ENCODE measurements around the gene CACNG6. TPM values are rescaled to one million over a fixed set of nuclear protein-coding genes. Genes with fewer than 3 reads are reported as not detected.

Gene CACNG6
- total and polyA plus RNA-seq, 10 donors: not detected

DNA sequence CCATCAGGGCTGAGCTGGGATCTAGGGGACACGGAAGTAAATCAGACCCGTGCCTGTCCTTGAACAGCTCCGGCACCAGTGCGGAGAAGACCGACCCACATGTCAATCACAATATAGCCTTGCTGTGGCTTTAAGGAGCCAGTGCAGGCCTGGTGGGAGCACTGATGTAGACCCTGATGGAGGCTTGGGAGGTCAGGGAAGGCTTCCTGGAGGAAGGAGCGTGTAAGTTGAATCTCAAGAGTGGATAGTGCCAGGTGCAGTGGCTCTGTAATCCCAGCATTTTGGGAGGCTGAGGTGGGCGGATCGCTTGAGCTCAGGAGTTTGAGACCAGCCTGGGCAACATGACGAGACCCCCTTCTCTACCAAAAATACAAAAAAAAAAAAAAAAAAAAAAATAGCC, 39.5 kb upstream of the CACNG6 start:
- H3K9me3 ChIP-seq: peaks cover 0 to 10% (median 4%) of the 10 kb centered on the region in 8 donors
- H3K4me3 ChIP-seq: no peak overlapping the region
- 77 to 86% (median 83%) methylated on average over 9 of the region's 9 CpGs for WGBS, 5 donors
- H3K36me3 ChIP-seq: no peaks in the 10 kb centered on the region
- H3K27ac ChIP-seq: no peak overlapping the region
- H3K27me3 ChIP-seq (replicated peaks in 1 of 7): peaks cover 0 to 98% (median 0%) of the 10 kb centered on the region in 7 donors
- no peaks in the 10 kb centered on the region for H3K4me1 ChIP-seq
- DNase-seq: no peak
- intact Hi-C loops (cut with DNase I; ENCODE audit: low total_unique reads): no loop called here
- TF ChIP-seq POLR2AphosphoS5 (IDR thresholded peaks at IDR 0.05) (no peak), POLR2A (IDR thresholded peaks at IDR 0.05) (no peak), CTCF (IDR thresholded peaks at IDR 0.05 in 8 of 11, conservative IDR thresholded peaks at IDR 0.05 in 3 of 11) (no peak)

GRCh38 chr19:53953383-53953782, 38.1 kb upstream of the CACNG6 start:
- H3K9me3 ChIP-seq: peaks cover 0 to 10% (median 4%) of the 10 kb centered on the region in 8 donors
- H3K36me3 ChIP-seq: no peaks in the 10 kb centered on the region
- WGBS, 5 donors: 78 to 93% (median 89%) methylated on average over 8 of the region's 8 CpGs
- no peak for TF ChIP-seq POLR2A (IDR thresholded peaks at IDR 0.05)
- TF ChIP-seq CTCF (IDR thresholded peaks at IDR 0.05 in 8 of 11, conservative IDR thresholded peaks at IDR 0.05 in 3 of 11): no peak
- H3K27me3 ChIP-seq (replicated peaks in 1 of 7): peaks cover 0 to 98% (median 13%) of the 10 kb centered on the region in 7 donors
- no peak for DNase-seq
- no peak overlapping the region for H3K27ac ChIP-seq
- no peak overlapping the region for H3K4me3 ChIP-seq
- intact Hi-C loops (cut with DNase I; ENCODE audit: low total_unique reads): no loop called here
- no peaks in the 10 kb centered on the region for H3K4me1 ChIP-seq

- Histone ChIP-seq H3K27me3 (replicated peaks in 1 of 7) (peaks cover 4 to 100% (median 48%) of the 10 kb centered on the region in 7 donors), H3K36me3 (no peaks in the 10 kb centered on the region), H3K9me3 (peaks cover 0 to 10% (median 4%) of the 10 kb centered on the region in 8 donors), H3K4me3 (no peak overlapping the region), H3K4me1 (no peaks in the 10 kb centered on the region), H3K27ac (no peak overlapping the region)
- 3 to 7% (median 6%) methylated on average over 15 of the region's 15 CpGs for WGBS, 5 donors
- DNase-seq: no peak
- TF ChIP-seq CTCF (IDR thresholded peaks at IDR 0.05 in 8 of 11, conservative IDR thresholded peaks at IDR 0.05 in 3 of 11) (no peak), POLR2AphosphoS5 (IDR thresholded peaks at IDR 0.05) (no peak), POLR2A (IDR thresholded peaks at IDR 0.05) (no peak)
- intact Hi-C loops (cut with DNase I; ENCODE audit: low total_unique reads): no loop called here
These were observed 33.8 kb upstream of the CACNG6 start for GRCh38 chr19:53957448-53958167.

- Histone ChIP-seq H3K9me3 (peaks cover 0 to 9% (median 4%) of the 10 kb centered on the region in 8 donors), H3K4me1 (peaks cover 0 to 3% (median 0%) of the 10 kb centered on the region in 6 donors), H3K27ac (no peak overlapping the region), H3K36me3 (no peaks in the 10 kb centered on the region), H3K27me3 (replicated peaks in 1 of 7) (peaks cover 4 to 100% (median 52%) of the 10 kb centered on the region in 7 donors), H3K4me3 (no peak overlapping the region)
- TF ChIP-seq CTCF (IDR thresholded peaks at IDR 0.05 in 8 of 11, conservative IDR thresholded peaks at IDR 0.05 in 3 of 11): no peak
- TF ChIP-seq POLR2A (IDR thresholded peaks at IDR 0.05): no peak
- TF ChIP-seq POLR2AphosphoS5 (IDR thresholded peaks at IDR 0.05): no peak
- intact Hi-C loops (cut with DNase I; ENCODE audit: low total_unique reads): no loop called here
- DNase-seq: no peak
- WGBS, 5 donors: 3 to 12% (median 5%) methylated on average over 5 to 14 of the region's 14 CpGs
These were observed 33.3 kb upstream of the CACNG6 start for GRCh38 chr19:53958168-53958571.
